Mesendoderm (in vitro differentiated cells): ENCODE measurements around the gene CFD.

Source experiments
- DNase-seq: peaks from one replicate; pipeline ENCODE4 v3.0.0; 2013
- H2AK5ac ChIP-seq: 2 replicates; pipeline ENCODE4 v1.6.1; 2013; ENCODE audit warnings: low read length, inconsistent platforms
- H2BK120ac ChIP-seq: 2 replicates; pipeline ENCODE4 v1.6.1; 2013; ENCODE audit warnings: low read depth, mild to moderate bottlenecking, low read length, moderate library complexity, mixed read lengths
- H2BK15ac ChIP-seq: replicated peaks from 2 replicates; pipeline ENCODE4 v1.6.1; 2013; ENCODE audit warnings: low read depth, mild to moderate bottlenecking, moderate library complexity
- H2BK5ac ChIP-seq: 2 replicates; pipeline ENCODE4 v1.6.1; 2013; ENCODE audit warnings: low read length, inconsistent platforms
- H3K18ac ChIP-seq: 2 replicates; pipeline ENCODE4 v1.6.1; 2013; ENCODE audit warnings: mild to moderate bottlenecking, low read length, mixed read lengths
- H3K23ac ChIP-seq: one replicate; pipeline ENCODE4 v1.6.1; 2013; ENCODE audit warnings: low read length
- H3K27ac ChIP-seq: 2 replicates; pipeline ENCODE4 v1.5.1; 2013; ENCODE audit warnings: low read depth, mild to moderate bottlenecking, inconsistent platforms, low read length, moderate library complexity
- H3K27me3 ChIP-seq: 2 replicates; pipeline ENCODE4 v1.6.1; 2013; ENCODE audit warnings: low read length, control low read depth, mild to moderate bottlenecking, inconsistent platforms; ENCODE audit not compliant: insufficient read depth, poor library complexity
- H3K36me3 ChIP-seq: 2 replicates; pipeline ENCODE4 v1.6.1; 2013; ENCODE audit warnings: low read length, inconsistent platforms; ENCODE audit not compliant: control insufficient read depth, insufficient read depth
- H3K4ac ChIP-seq: one replicate; pipeline ENCODE4 v1.6.1; 2013; ENCODE audit warnings: low read depth, mild to moderate bottlenecking, low read length, moderate library complexity
- H3K4me1 ChIP-seq: 2 replicates; pipeline ENCODE4 v1.6.1; 2013; ENCODE audit warnings: low read depth, low read length, inconsistent platforms; ENCODE audit not compliant: control insufficient read depth
- H3K4me2 ChIP-seq: 2 replicates; pipeline ENCODE4 v1.6.1; 2013; ENCODE audit warnings: low read length
- H3K4me3 ChIP-seq: 2 replicates; pipeline ENCODE4 v1.5.1; 2013; ENCODE audit warnings: mild to moderate bottlenecking, low read length
- H3K56ac ChIP-seq: one replicate; pipeline ENCODE4 v1.6.1; 2013; ENCODE audit warnings: low read length
- H3K79me1 ChIP-seq: 2 replicates; pipeline ENCODE4 v1.6.1; 2013; ENCODE audit warnings: low read length, inconsistent platforms
- H3K79me2 ChIP-seq: 2 replicates; pipeline ENCODE4 v1.6.1; 2013; ENCODE audit warnings: mild to moderate bottlenecking, low read length; ENCODE audit not compliant: control insufficient read depth, insufficient read depth
- H3K9ac ChIP-seq: 2 replicates; pipeline ENCODE4 v1.6.1; 2013; ENCODE audit warnings: low read length, inconsistent platforms
- H4K5ac ChIP-seq: one replicate; pipeline ENCODE4 v1.6.1; 2013; ENCODE audit warnings: low read length
- H4K8ac ChIP-seq: one replicate; pipeline ENCODE4 v1.6.1; 2013; ENCODE audit warnings: low read depth, mild to moderate bottlenecking, control low read depth, low read length, moderate library complexity
- WGBS: extraction: QIAGEN DNeasy Blood & Tissue Kit; methylation state at CpG from one replicate; pipeline ENCODE4 v1.1.7; 2013; ENCODE audit warnings: low lambda C conversion rate, missing lambda C conversion rate; ENCODE audit not compliant: insufficient coverage; ENCODE audit errors: extremely low coverage; 5-methylcytosine and 5-hydroxymethylcytosine counted together

The CFD gene

GRCh38 chr19:861756-862580, 2.5 kb downstream of the CFD start:
- H3K56ac ChIP-seq, result peak overlapping the region; percentile 5
- H4K8ac ChIP-seq, result no peak overlapping the region
- no peaks in the 10 kb centered on the region for H3K79me2 ChIP-seq
- H3K79me1 ChIP-seq, result no peaks in the 10 kb centered on the region
- H3K27me3 ChIP-seq, result peaks cover 6% of the 10 kb centered on the region
- H3K36me3 ChIP-seq, result no peaks in the 10 kb centered on the region
- H3K4me2 ChIP-seq, result no peak overlapping the region
- no peak overlapping the region for H3K4ac ChIP-seq
- peak; percentile 89 for DNase-seq
- no CpG with 5 or more reads among the region's 60 CpGs for WGBS
- H4K5ac ChIP-seq, result no peak overlapping the region
- no peak overlapping the region for H2AK5ac ChIP-seq
- no peak overlapping the region for H3K27ac ChIP-seq
- H2BK15ac ChIP-seq, result no peak overlapping the region
- no peak overlapping the region for H2BK5ac ChIP-seq
- no peak overlapping the region for H3K18ac ChIP-seq
- H3K4me1 ChIP-seq, result no peaks in the 10 kb centered on the region
- no peak overlapping the region for H3K9ac ChIP-seq
- H3K4me3 ChIP-seq, result no peak overlapping the region
- no peak overlapping the region for H2BK120ac ChIP-seq
- no peak overlapping the region for H3K23ac ChIP-seq

DNA sequence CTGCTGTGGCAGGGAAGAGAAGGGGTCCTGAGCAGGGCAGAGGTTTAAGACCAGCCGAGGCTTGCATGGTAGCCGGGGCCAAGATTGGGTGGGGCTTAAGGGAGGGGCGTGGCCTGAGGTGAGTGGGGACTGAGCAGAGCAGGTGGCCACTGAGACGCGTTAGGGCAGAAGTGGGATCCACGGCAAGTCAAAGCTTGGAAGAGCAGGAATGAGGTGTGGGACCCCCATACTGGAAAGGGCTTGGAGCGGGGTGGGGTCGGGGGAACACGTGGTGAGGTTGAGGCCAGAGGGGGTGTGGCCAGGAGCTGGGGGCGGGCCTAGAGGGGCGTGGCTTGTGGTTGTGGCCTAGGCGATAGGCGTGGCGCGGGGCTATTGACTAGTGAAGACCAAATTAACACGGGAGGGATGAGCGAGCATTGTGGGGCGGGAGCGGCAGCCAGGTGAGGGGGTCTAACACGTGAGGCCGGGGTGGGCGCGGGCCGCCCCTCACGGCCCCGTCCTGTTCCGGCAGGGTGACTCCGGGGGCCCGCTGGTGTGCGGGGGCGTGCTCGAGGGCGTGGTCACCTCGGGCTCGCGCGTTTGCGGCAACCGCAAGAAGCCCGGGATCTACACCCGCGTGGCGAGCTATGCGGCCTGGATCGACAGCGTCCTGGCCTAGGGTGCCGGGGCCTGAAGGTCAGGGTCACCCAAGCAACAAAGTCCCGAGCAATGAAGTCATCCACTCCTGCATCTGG, 3.3 kb downstream of the CFD start:
- H2AK5ac ChIP-seq, result no peak overlapping the region
- no peak overlapping the region for H3K18ac ChIP-seq
- H3K27ac ChIP-seq, result no peak overlapping the region
- H3K4ac ChIP-seq, result no peak overlapping the region
- H3K36me3 ChIP-seq, result no peaks in the 10 kb centered on the region
- H4K5ac ChIP-seq, result no peak overlapping the region
- H3K79me1 ChIP-seq, result no peaks in the 10 kb centered on the region
- H3K4me2 ChIP-seq, result no peak overlapping the region
- no peak overlapping the region for H3K23ac ChIP-seq
- H2BK15ac ChIP-seq, result no peak overlapping the region
- DNase-seq, result peak; percentile 86
- no CpG with 5 or more reads among the region's 48 CpGs for WGBS
- H2BK120ac ChIP-seq, result no peak overlapping the region
- no peak overlapping the region for H2BK5ac ChIP-seq
- H3K4me1 ChIP-seq, result no peaks in the 10 kb centered on the region
- no peak overlapping the region for H3K9ac ChIP-seq
- no peak overlapping the region for H3K56ac ChIP-seq
- no peak overlapping the region for H3K4me3 ChIP-seq
- H3K27me3 ChIP-seq, result peaks cover 6% of the 10 kb centered on the region
- no peaks in the 10 kb centered on the region for H3K79me2 ChIP-seq
- no peak overlapping the region for H4K8ac ChIP-seq

DNA sequence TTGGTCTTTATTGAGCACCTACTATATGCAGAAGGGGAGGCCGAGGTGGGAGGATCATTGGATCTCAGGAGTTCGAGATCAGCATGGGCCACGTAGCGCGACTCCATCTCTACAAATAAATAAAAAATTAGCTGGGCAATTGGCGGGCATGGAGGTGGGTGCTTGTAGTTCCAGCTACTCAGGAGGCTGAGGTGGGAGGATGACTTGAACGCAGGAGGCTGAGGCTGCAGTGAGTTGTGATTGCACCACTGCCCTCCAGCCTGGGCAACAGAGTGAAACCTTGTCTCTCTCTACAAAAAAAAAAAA, 3.8 kb downstream of the CFD start:
- H3K27me3 ChIP-seq, result peaks cover 6% of the 10 kb centered on the region

GRCh38 chr19:866769-867300, 7.4 kb downstream of the CFD start:
- no peaks in the 10 kb centered on the region for H3K79me2 ChIP-seq

More for the DNA sequence above, 3.8 kb downstream of the CFD start:
- DNase-seq, result no peak
- Histone ChIP-seq H3K18ac (no peak overlapping the region), H3K27ac (no peak overlapping the region), H3K56ac (no peak overlapping the region), H3K23ac (no peak overlapping the region), H3K9ac (no peak overlapping the region), H4K5ac (no peak overlapping the region), H3K4me2 (no peak overlapping the region), H2BK120ac (no peak overlapping the region), H3K4ac (no peak overlapping the region), H2AK5ac (no peak overlapping the region), H3K4me3 (no peak overlapping the region), H2BK15ac (no peak overlapping the region), H3K79me1 (no peaks in the 10 kb centered on the region), H3K36me3 (no peaks in the 10 kb centered on the region), H4K8ac (no peak overlapping the region), H3K79me2 (no peaks in the 10 kb centered on the region), H3K4me1 (no peaks in the 10 kb centered on the region), H2BK5ac (no peak overlapping the region)
- WGBS, result no CpG with 5 or more reads among the region's 7 CpGs

GRCh38 chr19:867301-867793, 7.9 kb downstream of the CFD start:
- no peaks in the 10 kb centered on the region for H3K79me2 ChIP-seq
- no peak overlapping the region for H3K27ac ChIP-seq
- no peak overlapping the region for H3K4me3 ChIP-seq
- H3K18ac ChIP-seq, result no peak overlapping the region
- WGBS, result no CpG with 5 or more reads among the region's 16 CpGs
- no peak overlapping the region for H4K5ac ChIP-seq
- H3K36me3 ChIP-seq, result peaks cover 2% of the 10 kb centered on the region
- no peak overlapping the region for H3K23ac ChIP-seq
- no peak overlapping the region for H3K56ac ChIP-seq
- H3K4ac ChIP-seq, result no peak overlapping the region
- no peaks in the 10 kb centered on the region for H3K79me1 ChIP-seq
- H3K9ac ChIP-seq, result no peak overlapping the region
- no peak overlapping the region for H2AK5ac ChIP-seq
- no peak overlapping the region for H2BK120ac ChIP-seq
- no peak for DNase-seq
- no peaks in the 10 kb centered on the region for H3K4me1 ChIP-seq
- no peaks in the 10 kb centered on the region for H3K27me3 ChIP-seq
- no peak overlapping the region for H3K4me2 ChIP-seq
- no peak overlapping the region for H2BK15ac ChIP-seq
- no peak overlapping the region for H2BK5ac ChIP-seq
- H4K8ac ChIP-seq, result no peak overlapping the region

More at GRCh38 chr19:866769-867300, 7.4 kb downstream of the CFD start:
- Histone ChIP-seq H2BK120ac (no peak overlapping the region), H2BK5ac (no peak overlapping the region), H2AK5ac (no peak overlapping the region), H3K36me3 (peaks cover 2% of the 10 kb centered on the region), H3K27me3 (no peaks in the 10 kb centered on the region), H3K18ac (no peak overlapping the region), H3K79me1 (no peaks in the 10 kb centered on the region), H4K5ac (no peak overlapping the region), H3K4me1 (no peaks in the 10 kb centered on the region), H2BK15ac (no peak overlapping the region), H3K23ac (no peak overlapping the region), H3K56ac (no peak overlapping the region), H3K27ac (no peak overlapping the region), H3K9ac (no peak overlapping the region), H3K4me3 (no peak overlapping the region), H3K4ac (no peak overlapping the region), H3K4me2 (no peak overlapping the region), H4K8ac (no peak overlapping the region)
- DNase-seq, result no peak
- WGBS, result no CpG with 5 or more reads among the region's 38 CpGs
